H1 (cell line): Measurements from ENCODE around the gene SSX7. TPM values are rescaled to one million over a fixed set of nuclear protein-coding genes. Genes with fewer than 3 reads are reported as not detected.
"Not testable (repeated sequence)": the region's sequence is repeated elsewhere in the genome, so short reads cannot be mapped to it uniquely, and the experiment has no call there.

Experiments
- CTCF ChIA-PET: fragments of 300-600 bp; sonication (Branson Sonifier 250); formaldehyde crosslinking; loops from one replicate; lab custom pipeline; 2021; ENCODE audit not compliant: partially characterized antibody; lab: Charles Lee
- POLR2A ChIA-PET: fragments of 300-600 bp; sonication (Branson Sonifier 250); formaldehyde crosslinking; loops from one replicate; lab custom pipeline; 2021; ENCODE audit warnings: inconsistent platforms; ENCODE audit not compliant: partially characterized antibody; lab: Charles Lee
- DNase-seq, 2 experiments: peaks; one replicate each; pipeline versions ENCODE4 v3.0.0 to v3.0.0-alpha.2; 2010 to 2022; ENCODE audit warnings: low spot score in 2 of 2, low read depth in 1 of 2, mixed read lengths in 1 of 2
- FAIRE-seq: peaks from 2 replicates; lab custom pipeline; 2011; peaks lifted over from hg19 to GRCh38; lab: Jason Lieb, UNC
- H2AFZ ChIP-seq: 2 replicates; pipeline ENCODE4 v1.8.1; 2012; ENCODE audit warnings: low read length, inconsistent platforms
- H2AK5ac ChIP-seq: 2 replicates; pipeline ENCODE4 v1.6.1; 2013; ENCODE audit warnings: low read depth, low read length
- H2BK120ac ChIP-seq: replicated peaks from 2 replicates; pipeline ENCODE3; 2013; ENCODE audit warnings: low read depth, low read length, inconsistent platforms
- H2BK12ac ChIP-seq: 2 replicates; pipeline ENCODE4 v1.6.1; 2013; ENCODE audit warnings: low read depth, low read length
- H2BK15ac ChIP-seq: 2 replicates; pipeline ENCODE4 v1.6.1; 2013; ENCODE audit warnings: low read length
- H2BK20ac ChIP-seq: 2 replicates; pipeline ENCODE4 v1.6.1; 2013; ENCODE audit warnings: low read length
- H2BK5ac ChIP-seq: 2 replicates; pipeline ENCODE4 v1.6.1; 2013; ENCODE audit warnings: low read depth, low read length
- H3K14ac ChIP-seq: 2 replicates; pipeline ENCODE4 v1.6.1; 2013; ENCODE audit warnings: inconsistent platforms; ENCODE audit not compliant: insufficient read length
- H3K18ac ChIP-seq: 2 replicates; pipeline ENCODE4 v1.6.1; 2013; ENCODE audit warnings: low read length; ENCODE audit errors: extremely low read depth
- H3K23ac ChIP-seq: 2 replicates; pipeline ENCODE4 v1.6.1; 2013; ENCODE audit warnings: inconsistent platforms; ENCODE audit not compliant: insufficient read length
- H3K23me2 ChIP-seq: 2 replicates; pipeline ENCODE4 v1.6.1; 2013; ENCODE audit warnings: low read depth, low read length
- H3K27ac ChIP-seq: 2 replicates; pipeline ENCODE4 v1.6.1; 2011; ENCODE audit warnings: low read depth, low read length, inconsistent platforms
- H3K27me3 ChIP-seq, 4 experiments: replicated peaks in 1 of 4; 1 replicate in 1 of 4; 2 replicates in 3 of 4; pipeline versions ENCODE4 v1.6.1 to v1.8.1; 2011 to 2013; ENCODE audit warnings: low read length in 3 of 4, mild to moderate bottlenecking in 3 of 4, inconsistent platforms in 2 of 4, mixed read lengths in 2 of 4, moderate library complexity in 1 of 4; ENCODE audit not compliant: control insufficient read depth in 3 of 4, insufficient read depth in 3 of 4; ENCODE audit errors: extremely low read depth in 1 of 4
- H3K36me3 ChIP-seq, 4 experiments: 2 replicates each; pipeline versions ENCODE4 v1.6.1 to v1.8.1; 2011 to 2013; ENCODE audit warnings: mild to moderate bottlenecking in 4 of 4, low read length in 3 of 4, moderate library complexity in 2 of 4, control low read depth in 1 of 4, inconsistent platforms in 1 of 4; ENCODE audit not compliant: insufficient read depth in 4 of 4, control insufficient read depth in 2 of 4
- H3K4ac ChIP-seq: replicated peaks from 2 replicates; pipeline ENCODE3; 2013; ENCODE audit warnings: low read length, low read depth, mixed read lengths, inconsistent platforms; ENCODE audit not compliant: insufficient read length
- H3K4me1 ChIP-seq, 4 experiments: replicated peaks in 1 of 4; 1 replicate in 1 of 4; 2 replicates in 3 of 4; pipeline versions ENCODE4 v1.6.1 to v1.8.1; 2011 to 2013; ENCODE audit warnings: low read length in 3 of 4, inconsistent platforms in 2 of 4, mixed read lengths in 1 of 4; ENCODE audit not compliant: insufficient read depth in 4 of 4, control insufficient read depth in 3 of 4
- H3K4me2 ChIP-seq, 2 experiments: 2 replicates each; pipeline versions ENCODE4 v1.6.1 to v1.8.1; 2011 to 2013; ENCODE audit warnings: low read depth in 2 of 2, low read length in 2 of 2, control low read depth in 1 of 2, inconsistent platforms in 1 of 2, mild to moderate bottlenecking in 1 of 2; ENCODE audit not compliant: insufficient read depth in 1 of 2
- H3K4me3 ChIP-seq, 4 experiments: fragments of 200-600, 300-600 bp in 1 of 4; sonication (generic), shearing (Covaris generic), sonication (Bioruptor Twin) in 1 of 4; 2 replicates each; pipeline versions ENCODE4 v1.5.1 to v1.8.1; 2011 to 2016; ENCODE audit warnings: low read length in 4 of 4, low read depth in 3 of 4, control low read depth in 2 of 4, inconsistent platforms in 2 of 4, mild to moderate bottlenecking in 2 of 4, mixed read lengths in 1 of 4, moderate library complexity in 1 of 4; ENCODE audit not compliant: insufficient read depth in 2 of 4; ENCODE audit errors: extremely low read depth in 1 of 4
- H3K56ac ChIP-seq: replicated peaks from 2 replicates; pipeline ENCODE3; 2013; ENCODE audit warnings: low read depth, mild to moderate bottlenecking, mixed read lengths, low read length, inconsistent platforms; ENCODE audit not compliant: insufficient read length
- H3K79me1 ChIP-seq: 2 replicates; pipeline ENCODE4 v1.6.1; 2013; ENCODE audit warnings: low read depth, low read length, control low read depth
- H3K79me2 ChIP-seq, 2 experiments: 2 replicates each; pipeline versions ENCODE4 v1.6.1 to v1.8.1; 2012 to 2013; ENCODE audit warnings: low read length in 2 of 2, mild to moderate bottlenecking in 2 of 2, inconsistent platforms in 1 of 2; ENCODE audit not compliant: insufficient read depth in 2 of 2, control insufficient read depth in 1 of 2
- H3K9ac ChIP-seq, 4 experiments: replicated peaks in 1 of 4; 1 replicate in 1 of 4; 2 replicates in 3 of 4; pipeline versions ENCODE4 v1.6.1 to v1.8.1; 2011 to 2013; ENCODE audit warnings: low read depth in 3 of 4, low read length in 3 of 4, control low read depth in 2 of 4, mild to moderate bottlenecking in 2 of 4, moderate library complexity in 2 of 4, inconsistent platforms in 1 of 4; ENCODE audit errors: extremely low read depth in 1 of 4
- H3K9me3 ChIP-seq, 2 experiments: 2 replicates each; pipeline versions ENCODE4 v1.6.1 to v1.8.1; 2012 to 2013; ENCODE audit warnings: mild to moderate bottlenecking in 2 of 2, moderate library complexity in 2 of 2, control low read depth in 1 of 2, inconsistent platforms in 1 of 2, low read depth in 1 of 2, low read length in 1 of 2, mixed read lengths in 1 of 2; ENCODE audit not compliant: insufficient read depth in 2 of 2
- H4K20me1 ChIP-seq, 2 experiments: replicated peaks in 1 of 2; 2 replicates each; pipeline versions ENCODE3 to v1.8.1; 2011 to 2013; ENCODE audit warnings: inconsistent platforms in 2 of 2, low read length in 2 of 2, mild to moderate bottlenecking in 1 of 2; ENCODE audit not compliant: insufficient read depth in 2 of 2, control insufficient read depth in 1 of 2
- H4K5ac ChIP-seq: 2 replicates; pipeline ENCODE4 v1.6.1; 2013; ENCODE audit warnings: low read length, low read depth, mixed read lengths, inconsistent platforms; ENCODE audit not compliant: insufficient read length
- H4K8ac ChIP-seq: 2 replicates; pipeline ENCODE4 v1.8.0; 2013; ENCODE audit warnings: mild to moderate bottlenecking, moderate library complexity, low read length, inconsistent platforms; ENCODE audit not compliant: insufficient read depth; ENCODE audit errors: extremely low read depth
- H4K91ac ChIP-seq: replicated peaks from 2 replicates; pipeline ENCODE3; 2013; ENCODE audit warnings: low read length, mixed read lengths, inconsistent platforms; ENCODE audit not compliant: insufficient read length
- WGBS, 2 experiments: shearing (Covaris generic) in 1 of 2; methylation state at CpG; one replicate each; pipeline versions ENCODE4 v1.1.6 to v1.1.7; 2013 to 2015; ENCODE audit warnings: low lambda C conversion rate in 2 of 2, mixed read lengths in 2 of 2, inconsistent platforms in 1 of 2, low coverage in 1 of 2, missing lambda C conversion rate in 1 of 2; ENCODE audit not compliant: insufficient replicate concordance in 2 of 2, insufficient coverage in 1 of 2, insufficient read length in 1 of 2; ENCODE audit errors: extremely low coverage in 1 of 2, missing lambda C conversion rate in 1 of 2; 5-methylcytosine and 5-hydroxymethylcytosine counted together
- polyA plus RNA-seq, 7 experiments: library from polyadenylated mRNA; depleted of rRNA in 3 of 7; stranded (reverse) in 5 of 7; unstranded in 2 of 7; fragments of >200 nt in 5 of 7; fragments of 200-250 nt in 2 of 7; gene quantifications; 1 replicate in 5 of 7; 2 replicates in 1 of 7; 4 replicates in 1 of 7; pipeline versions ENCODE4 v1.2.1 to v1.2.3, GENCODE V29; 2011 to 2013; ENCODE audit warnings: missing spikeins in 2 of 7, mixed read lengths in 2 of 7
- total RNA-seq: library from RNA; stranded (reverse); fragmentation: NEBNext Ultra II Directional; extraction: Animal tissue kit (Norgen Biotek cat#: 25700); gene quantifications from 2 replicates; pipeline ENCODE4 v1.2.1, GENCODE V29; 2021

The SSX7 gene
- total and polyA plus RNA-seq, 2 of the 8 experiments (the other 6 are each of a cell fraction or from before 2014, with no cell fraction given) = not detected

- H3K4me3 ChIP-seq, H2BK20ac ChIP-seq, H3K14ac ChIP-seq, H3K9ac ChIP-seq, H3K23me2 ChIP-seq, H4K91ac ChIP-seq, H2BK120ac ChIP-seq, H3K4me2 ChIP-seq, CTCF ChIA-PET, H3K23ac ChIP-seq, H2AFZ ChIP-seq, H3K56ac ChIP-seq, POLR2A ChIA-PET, H2BK12ac ChIP-seq, H4K20me1 ChIP-seq, H3K27ac ChIP-seq, H3K36me3 ChIP-seq, H3K4ac ChIP-seq, H3K4me1 ChIP-seq, H3K27me3 ChIP-seq, H3K18ac ChIP-seq, H4K5ac ChIP-seq, H3K79me2 ChIP-seq, H2BK15ac ChIP-seq, DNase-seq, H2BK5ac ChIP-seq, H3K79me1 ChIP-seq, FAIRE-seq, H2AK5ac ChIP-seq, H4K8ac ChIP-seq: not testable (repeated sequence)
- 81% methylated on average over 7 of the region's 8 CpGs; no CpG with 5 or more reads in 1 of the 2 experiments for WGBS, 2 experiments
- peaks cover 0 to 14% of the 10 kb centered on the region in 2 experiments; a peak in 1 of 4 replicates for H3K9me3 ChIP-seq
These were observed 775 bp upstream of the SSX7 start for GRCh38 chrX:52655475-52655874.

GRCh38 chrX:52650676-52651075 lies 4.0 kb downstream of the SSX7 start:
- H3K9me3 ChIP-seq, H3K36me3 ChIP-seq, H3K79me1 ChIP-seq, H3K79me2 ChIP-seq, H4K8ac ChIP-seq, H3K23ac ChIP-seq, H2AK5ac ChIP-seq, H4K20me1 ChIP-seq, H3K14ac ChIP-seq, DNase-seq, H4K5ac ChIP-seq, H2BK5ac ChIP-seq, H3K4ac ChIP-seq, FAIRE-seq, CTCF ChIA-PET, H2BK120ac ChIP-seq, H2AFZ ChIP-seq, POLR2A ChIA-PET, H4K91ac ChIP-seq, H2BK20ac ChIP-seq, H3K56ac ChIP-seq, H3K4me1 ChIP-seq, H3K27ac ChIP-seq, H2BK15ac ChIP-seq, H3K4me2 ChIP-seq, H3K18ac ChIP-seq, H3K23me2 ChIP-seq, H3K27me3 ChIP-seq, H2BK12ac ChIP-seq, H3K4me3 ChIP-seq, H3K9ac ChIP-seq: not testable (repeated sequence)
- 48% methylated on average over 3 of the region's 3 CpGs; no CpG with 5 or more reads in 1 of the 2 experiments for WGBS, 2 experiments
